NCI-H748 (cell line): Measurements from ENCODE around the gene SPIC.
"Not testable (repeated sequence)": the region's sequence is repeated elsewhere in the genome, so short reads cannot be mapped to it uniquely, and the experiment has no call there.

Experiments used
- DNase-seq: peaks from one replicate; lab custom pipeline; 2025; ENCODE audit not compliant: unreplicated experiment; lab: John Stamatoyannopoulos, UW

SPIC gene

DNA sequence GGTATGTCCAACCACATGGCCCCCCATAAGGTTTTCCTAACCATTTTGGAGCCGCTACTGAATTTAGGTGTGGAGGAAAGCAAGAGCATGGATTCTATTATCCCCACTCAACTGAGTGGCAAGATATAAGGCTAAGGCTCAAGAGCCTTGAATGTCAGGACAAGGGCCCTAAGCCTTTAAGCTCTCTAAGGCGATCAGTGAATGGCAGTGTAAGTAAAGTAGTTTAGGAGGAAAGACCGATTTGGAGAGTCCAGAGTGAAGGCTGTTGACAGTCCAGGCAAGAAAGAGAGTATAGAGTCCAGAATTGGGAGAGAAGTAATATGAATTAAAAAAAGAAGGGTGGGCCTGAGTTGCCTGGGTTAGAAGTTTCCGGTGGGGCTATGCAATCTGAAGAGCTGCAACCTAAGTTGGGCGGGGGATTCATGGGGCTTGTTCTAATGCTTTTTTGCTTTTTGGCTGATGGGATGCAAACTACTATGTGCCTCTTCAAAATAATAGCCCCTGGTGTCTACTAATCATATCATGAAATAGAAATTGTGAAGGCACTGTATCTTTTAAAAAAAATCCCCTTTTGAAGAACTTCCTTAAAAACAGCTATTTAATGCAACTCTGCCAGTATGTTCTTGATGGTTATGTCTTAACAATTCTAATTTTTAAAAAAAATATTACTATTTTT, at the start of gene SPIC:
Gene SPIC, plus strand, starts transcription at position 626 of the 676 bp plus-strand sequence. CDS start 1,569 bp downstream, outside the sequence.
- no peak for DNase-seq

DNA sequence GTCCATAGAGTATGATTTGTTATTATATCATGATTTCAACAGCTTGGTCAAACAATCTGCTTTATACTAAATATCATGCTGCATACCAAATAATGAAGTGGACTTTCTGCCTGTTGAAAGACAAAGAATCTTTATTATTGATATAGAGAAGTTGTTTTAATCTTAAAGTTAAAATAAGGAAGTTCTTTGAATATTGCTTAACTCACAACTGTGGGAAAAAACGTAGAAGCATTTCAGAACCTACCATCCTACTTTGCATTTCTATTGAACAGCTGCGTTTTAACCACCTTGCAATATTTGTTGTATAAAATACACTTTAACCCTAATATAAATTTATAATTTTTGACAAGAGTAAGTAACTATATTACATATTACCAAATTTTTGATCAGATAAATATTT, 44.7 kb upstream of the SPIC start:
- no peak for DNase-seq

GRCh38 chr12:101436136-101436535, 39.0 kb upstream of the SPIC start:
- no peak for DNase-seq

DNA sequence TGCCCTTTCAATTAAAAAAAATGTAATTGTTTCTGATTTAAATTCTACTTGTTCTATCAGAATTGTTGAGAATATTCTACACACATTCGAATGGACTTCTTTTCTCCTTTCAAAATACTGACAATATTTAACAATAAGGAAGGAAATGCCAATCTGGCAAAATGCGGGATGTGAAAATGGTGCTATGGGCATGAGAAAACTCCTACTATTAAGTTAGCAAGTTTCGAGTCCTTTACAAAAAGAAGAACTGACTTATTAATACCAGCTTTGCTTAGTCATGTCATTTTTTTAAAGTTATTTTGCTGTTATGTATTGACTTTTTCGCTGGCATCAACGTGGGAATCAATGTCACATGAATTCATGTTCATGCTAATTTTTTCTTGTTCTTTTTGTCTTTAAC, 35.9 kb upstream of the SPIC start:
- DNase-seq, result no peak

- no peak for DNase-seq
Measured at GRCh38 chr12:101441461-101442224, 33.5 kb upstream of the SPIC start.

DNA sequence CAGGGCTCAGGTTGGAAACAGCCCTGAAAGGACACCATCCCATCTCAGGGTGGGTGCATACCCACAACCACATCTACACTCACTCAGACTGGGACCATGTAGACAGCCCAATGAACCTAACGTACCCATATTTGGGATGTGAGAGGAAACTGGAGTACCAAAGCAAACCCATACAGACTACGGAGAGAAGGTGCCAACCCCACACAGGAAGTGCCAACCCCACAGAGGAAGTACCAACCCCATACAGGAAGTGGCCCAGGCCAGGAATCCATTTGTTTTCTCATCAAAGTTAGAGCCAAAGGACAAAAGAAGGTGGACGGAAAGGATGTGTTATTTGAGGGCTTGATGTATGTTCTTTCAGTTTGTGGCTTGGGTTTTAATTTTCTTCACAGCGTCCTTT, 19.5 kb upstream of the SPIC start:
- DNase-seq, result no peak

- no peak for DNase-seq
Measured at GRCh38 chr12:101459642-101460346, 15.3 kb upstream of the SPIC start.

- no peak for DNase-seq
Measured at GRCh38 chr12:101468948-101469347, 6.2 kb upstream of the SPIC start.

- no peak for DNase-seq
Measured at GRCh38 chr12:101470939-101471338, 4.2 kb upstream of the SPIC start.

DNA sequence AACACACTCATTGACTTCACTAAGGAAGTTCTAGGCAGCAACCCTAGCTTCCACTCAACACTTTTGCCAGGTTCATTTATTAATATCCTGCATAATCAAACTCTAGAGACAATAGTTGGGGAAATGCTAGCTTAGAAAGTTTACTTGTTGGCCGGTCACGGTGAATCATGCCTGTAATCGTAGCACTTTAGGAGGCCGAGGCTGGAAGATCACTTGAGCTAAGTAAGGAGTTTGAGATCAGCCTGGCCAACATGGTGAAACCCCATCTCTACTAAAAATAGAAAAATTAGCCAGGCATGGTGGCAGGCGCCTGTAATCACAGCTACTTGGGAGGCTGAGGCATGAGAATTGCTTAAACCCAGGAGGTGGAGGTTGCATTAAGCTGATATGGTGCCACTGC, 3.3 kb upstream of the SPIC start:
- DNase-seq, result not testable (repeated sequence)

- no peak for DNase-seq
Measured at GRCh38 chr12:101474248-101474647, 888 bp upstream of the SPIC start.

GRCh38 chr12:101475751-101476305, 692 bp downstream of the SPIC start:
- peak; percentile 10 for DNase-seq

DNA sequence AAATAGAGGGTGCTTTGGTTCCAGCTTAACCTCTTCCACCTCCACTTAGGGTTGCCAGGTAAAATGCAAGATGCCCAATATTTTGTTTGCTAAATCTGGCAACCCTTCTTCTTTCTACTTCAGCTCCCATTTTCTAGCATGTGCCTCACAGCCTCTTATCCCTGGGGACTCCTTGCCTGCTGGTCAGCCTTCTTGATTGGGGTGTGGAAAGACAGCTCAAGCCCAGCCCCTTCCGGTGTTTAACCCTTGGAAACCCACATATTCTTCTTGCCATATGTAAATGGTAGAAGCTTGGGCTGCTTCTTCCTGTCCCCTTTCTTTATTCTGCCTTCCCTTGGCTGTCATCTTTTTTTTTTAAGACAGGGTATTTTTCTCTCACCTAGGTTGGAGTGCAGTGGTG, 5.7 kb downstream of the SPIC start:
- no peak for DNase-seq

DNA sequence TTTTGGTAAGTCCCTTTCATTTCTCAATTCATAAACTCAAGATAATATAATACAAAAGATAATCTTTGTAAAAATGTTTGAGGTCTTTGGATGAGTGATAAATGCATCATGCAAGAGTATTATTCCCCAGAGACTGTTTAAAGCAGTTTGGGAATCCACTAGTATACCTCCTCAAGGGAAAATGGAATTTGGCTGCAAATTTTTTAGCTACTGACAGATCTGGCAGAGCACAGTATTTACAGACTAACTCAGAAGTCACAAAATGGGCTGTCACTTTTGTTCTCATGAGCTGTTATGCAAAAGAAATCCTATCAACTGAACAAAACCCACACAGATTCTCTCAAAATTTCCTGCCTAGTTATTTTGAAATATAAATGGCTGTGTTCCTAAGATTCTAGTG, 9.9 kb downstream of the SPIC start:
- DNase-seq, result no peak

GRCh38 chr12:101488469-101488868, 13.3 kb downstream of the SPIC start:
- DNase-seq, result no peak

GRCh38 chr12:101490286-101490920, 15.3 kb downstream of the SPIC start:
- DNase-seq, result peak; percentile 54

GRCh38 chr12:101491329-101491728, 16.2 kb downstream of the SPIC start:
- DNase-seq, result no peak

GRCh38 chr12:101493556-101493955, 18.4 kb downstream of the SPIC start:
- no peak for DNase-seq

GRCh38 chr12:101498252-101498651, 23.1 kb downstream of the SPIC start:
- no peak for DNase-seq

DNA sequence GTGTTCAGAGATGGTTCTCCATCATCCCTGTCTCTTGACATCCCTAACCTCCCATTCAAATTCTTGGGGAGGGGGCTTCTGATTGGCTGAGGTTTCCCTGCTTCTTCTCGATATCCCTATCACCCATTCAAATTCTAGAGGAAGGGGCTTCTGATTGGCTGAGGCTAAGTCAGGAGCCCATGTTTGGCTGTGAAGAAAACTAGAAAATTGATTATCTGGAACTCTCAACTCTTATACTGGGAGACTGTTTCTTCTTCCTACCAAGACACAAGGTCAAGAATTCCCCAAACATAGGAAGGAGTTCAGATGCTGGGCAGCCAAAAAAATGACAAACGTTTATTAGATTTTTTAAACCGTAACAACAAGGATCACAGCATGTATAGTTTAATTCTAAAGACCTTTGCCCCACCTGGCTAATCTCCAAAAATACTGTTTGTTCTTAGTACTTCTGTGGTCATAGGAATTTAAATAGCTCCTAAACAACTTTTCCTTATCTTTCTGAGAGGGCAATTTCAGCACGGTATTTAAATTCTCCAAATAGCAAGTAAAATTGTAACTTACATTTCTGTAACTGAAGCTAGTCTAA, 26.4 kb downstream of the SPIC start:
- DNase-seq, result peak; percentile 5

- no peak for DNase-seq
Measured at GRCh38 chr12:101521136-101521535, 46.0 kb downstream of the SPIC start.
